HG03565 (cell line): ENCODE data around the gene E2F3.

ENCODE experiments used
- ATAC-seq: cut with Tn5 transposase; IDR thresholded peaks from one replicate; pipeline ENCODE4 v1.9.1; 2021; ENCODE audit warnings: mild to moderate bottlenecking, moderate library complexity; ENCODE audit not compliant: unreplicated experiment

E2F3 gene

DNA sequence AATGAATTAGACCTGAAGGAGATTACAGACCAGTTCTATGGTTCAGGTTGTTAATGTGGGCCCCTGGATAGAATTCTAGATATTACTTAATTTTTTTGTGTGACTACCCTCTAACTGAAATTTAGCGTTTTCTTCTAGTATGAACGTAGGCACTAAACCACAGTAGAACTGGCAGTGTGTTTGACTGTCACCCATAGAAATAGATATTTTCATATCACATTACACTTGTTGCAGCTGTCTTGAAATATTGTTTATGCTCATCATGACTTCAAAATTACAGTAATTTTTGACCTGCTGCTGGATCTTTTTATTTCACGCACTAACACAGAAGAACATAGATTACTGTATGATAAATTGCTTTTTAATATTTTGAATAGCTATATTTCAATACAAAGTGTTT lies 31.6 kb downstream of the E2F3 start:
- no peak for ATAC-seq

DNA sequence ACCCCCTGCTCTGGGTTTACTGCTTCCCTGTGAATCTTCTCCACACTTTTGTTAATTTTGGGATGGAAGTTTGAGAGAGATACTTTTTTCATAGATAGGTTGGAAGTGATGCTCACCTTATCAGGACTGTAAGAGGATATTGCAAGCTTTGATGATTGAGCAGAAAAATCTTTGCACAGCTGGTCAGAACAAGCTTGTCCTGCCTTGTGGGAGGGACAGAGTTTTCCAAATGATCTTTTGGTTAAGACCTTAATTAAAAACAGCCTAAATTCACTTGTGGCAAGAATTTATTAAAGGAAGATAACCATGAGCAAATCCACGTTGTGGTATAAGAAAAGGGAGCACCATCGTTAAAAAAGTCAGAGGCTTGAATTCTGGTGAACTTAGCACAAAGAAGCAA lies 32.2 kb downstream of the E2F3 start:
- no peak for ATAC-seq

DNA sequence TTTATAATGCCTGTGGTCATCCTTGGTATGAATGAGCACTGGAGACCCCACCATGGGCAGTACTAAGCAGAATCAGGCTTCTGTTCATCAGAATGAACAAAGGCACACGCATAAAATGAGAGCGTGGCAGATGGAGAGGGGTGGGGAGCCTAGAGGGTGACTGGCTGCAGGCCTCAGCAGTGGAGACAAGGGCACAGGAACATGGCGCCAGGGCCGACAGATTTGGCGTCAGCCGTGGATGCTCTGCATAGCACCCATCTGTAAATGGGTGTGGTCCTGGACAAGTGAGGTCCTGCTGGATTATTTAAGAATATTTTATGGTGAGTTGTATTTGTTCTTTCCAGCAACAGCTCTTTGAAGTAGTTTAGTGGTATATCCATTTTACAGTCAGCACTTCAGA lies 33.1 kb downstream of the E2F3 start:
- ATAC-seq: no peak

DNA sequence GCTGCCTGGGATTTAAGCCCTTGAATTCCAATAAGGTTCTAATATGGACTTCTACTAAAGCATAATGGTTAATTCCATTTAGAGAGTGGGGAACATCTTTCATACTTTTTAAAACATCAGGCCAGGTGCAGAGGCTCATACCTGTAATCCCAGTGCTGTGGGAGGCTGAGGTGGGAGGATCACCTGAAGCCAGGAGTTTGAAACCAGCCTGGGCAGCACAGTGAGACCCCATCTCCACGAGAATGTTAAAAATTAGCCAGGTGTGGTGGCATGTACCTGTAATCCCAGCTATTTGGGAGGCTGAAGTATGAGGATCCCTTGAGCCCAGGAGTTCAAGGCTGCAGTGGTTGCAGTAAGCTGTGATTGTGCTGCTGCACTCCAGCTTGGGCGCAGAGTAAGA lies 35.0 kb downstream of the E2F3 start:
- no peak for ATAC-seq

DNA sequence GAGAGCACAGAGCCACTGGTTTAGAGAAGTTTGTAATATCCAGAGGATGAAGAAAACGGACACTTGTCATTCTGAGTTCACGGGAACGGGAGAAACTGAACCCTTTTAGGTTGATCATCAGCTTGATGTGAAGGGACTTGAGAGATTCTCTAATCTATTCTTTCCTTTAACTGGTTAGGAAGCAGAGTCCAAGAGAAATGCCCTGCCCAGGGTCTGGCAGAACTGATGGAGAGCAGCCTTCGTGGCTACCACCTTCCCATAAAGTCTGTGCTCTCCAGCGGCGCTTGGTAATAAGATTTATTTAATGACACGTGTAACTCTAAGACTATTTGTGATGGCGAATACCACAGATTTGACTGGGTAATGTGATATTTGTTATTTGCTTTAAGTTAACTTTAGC lies 36.0 kb downstream of the E2F3 start:
- ATAC-seq: no peak

DNA sequence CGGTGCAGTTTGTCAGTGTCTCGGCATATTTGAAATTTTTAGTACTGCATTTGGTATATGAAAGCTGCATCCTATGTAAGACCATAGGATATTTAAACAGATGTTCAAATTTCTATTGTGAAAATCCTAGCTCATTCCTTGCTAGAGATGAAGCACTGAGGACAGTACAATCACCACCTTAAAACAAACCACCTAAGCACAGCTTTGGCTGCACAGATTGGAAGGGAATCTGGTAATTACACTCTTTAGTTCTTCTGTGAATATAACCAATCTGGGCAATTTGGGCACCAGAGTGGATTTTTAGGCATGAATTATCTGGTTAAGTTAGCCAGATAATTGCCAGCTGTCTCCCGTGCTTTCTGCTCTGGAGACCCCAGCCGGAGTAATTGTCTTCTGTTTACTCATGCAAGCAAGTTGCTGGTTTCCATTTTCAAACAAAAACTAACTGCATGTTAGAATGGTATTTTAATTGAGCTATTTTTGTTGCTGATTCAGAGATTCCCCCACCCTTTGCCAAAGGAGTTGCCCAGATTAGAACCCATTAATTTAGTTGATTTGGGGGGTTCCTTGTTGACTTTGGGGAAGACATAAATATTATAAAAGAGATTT lies 36.9 kb downstream of the E2F3 start:
- no peak for ATAC-seq

DNA sequence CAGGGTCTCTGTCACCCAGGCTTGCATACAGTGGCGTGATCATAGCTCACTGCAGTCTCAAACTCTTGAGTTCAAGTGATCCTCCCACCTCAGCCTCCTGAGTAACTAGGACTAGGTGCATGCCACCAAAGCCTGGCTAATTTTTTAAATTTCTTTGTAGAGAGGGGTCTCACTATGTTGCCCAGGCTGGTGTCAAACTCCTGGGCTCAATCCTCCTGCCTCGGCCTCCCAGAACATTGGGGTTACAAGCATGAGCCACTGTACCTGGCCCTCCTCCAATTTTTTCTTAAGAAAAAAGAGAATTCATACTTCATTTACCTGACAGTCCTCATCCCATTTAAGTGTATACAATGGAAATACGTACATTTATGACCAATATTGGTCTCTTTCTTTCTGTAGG lies 37.9 kb downstream of the E2F3 start:
- no peak for ATAC-seq

DNA sequence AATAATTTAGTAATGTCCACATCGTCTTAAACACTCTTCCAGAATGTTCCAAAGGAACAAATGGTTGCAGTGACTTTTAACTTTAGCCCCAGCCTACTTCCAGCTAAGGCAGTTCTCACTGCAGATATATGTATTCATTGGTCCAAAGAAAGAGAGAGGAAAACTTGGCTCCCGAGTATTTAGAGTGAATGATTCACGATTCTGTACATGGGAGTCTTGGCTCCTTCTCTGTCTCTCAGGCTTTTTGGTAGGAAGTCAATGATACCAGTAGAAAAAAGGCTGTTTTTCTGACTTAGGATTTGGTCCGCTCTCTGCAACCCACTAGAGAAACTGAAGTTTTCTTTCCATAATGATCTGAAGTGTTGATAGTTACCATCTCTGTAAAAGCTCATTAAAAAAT lies 38.6 kb downstream of the E2F3 start:
- no peak for ATAC-seq

DNA sequence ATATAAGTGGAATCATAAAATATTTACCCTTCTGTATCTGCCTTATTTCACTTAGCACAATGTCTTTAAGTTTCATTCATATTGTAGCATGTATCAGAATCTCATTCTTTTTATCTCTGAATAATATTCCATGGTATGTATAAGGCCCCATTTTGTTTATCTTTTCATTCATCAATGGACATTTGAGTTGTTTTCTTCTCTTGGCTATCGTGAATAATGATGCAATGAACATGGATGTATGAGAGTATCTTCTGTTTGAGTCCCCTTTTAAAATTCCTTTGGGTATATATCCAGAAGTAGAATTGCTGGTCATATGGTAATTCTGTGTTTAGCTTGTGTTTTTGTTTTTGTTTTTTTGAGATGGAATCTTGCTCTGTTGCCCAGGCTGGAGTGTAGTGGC lies 39.6 kb downstream of the E2F3 start:
- no peak for ATAC-seq

DNA sequence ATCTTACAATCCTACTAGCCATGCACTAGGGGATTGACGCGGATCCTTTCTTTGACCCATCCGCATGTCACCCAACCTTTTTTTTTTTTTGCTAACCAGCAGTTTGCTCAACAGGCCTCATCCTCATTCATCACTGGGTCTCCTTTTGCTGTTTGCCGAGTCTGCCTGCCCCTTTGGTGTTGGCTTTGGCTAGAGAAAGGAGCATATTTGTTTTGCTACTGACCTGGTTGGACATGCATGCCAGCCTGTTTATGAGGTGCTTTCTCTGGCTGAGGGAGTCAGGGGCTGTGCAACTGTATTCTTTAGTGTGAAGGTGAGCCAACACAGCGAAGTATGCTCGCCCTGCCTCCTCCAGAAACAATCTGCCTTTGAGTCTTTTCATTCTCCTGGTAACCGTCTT lies 40.2 kb downstream of the E2F3 start:
- no peak for ATAC-seq

DNA sequence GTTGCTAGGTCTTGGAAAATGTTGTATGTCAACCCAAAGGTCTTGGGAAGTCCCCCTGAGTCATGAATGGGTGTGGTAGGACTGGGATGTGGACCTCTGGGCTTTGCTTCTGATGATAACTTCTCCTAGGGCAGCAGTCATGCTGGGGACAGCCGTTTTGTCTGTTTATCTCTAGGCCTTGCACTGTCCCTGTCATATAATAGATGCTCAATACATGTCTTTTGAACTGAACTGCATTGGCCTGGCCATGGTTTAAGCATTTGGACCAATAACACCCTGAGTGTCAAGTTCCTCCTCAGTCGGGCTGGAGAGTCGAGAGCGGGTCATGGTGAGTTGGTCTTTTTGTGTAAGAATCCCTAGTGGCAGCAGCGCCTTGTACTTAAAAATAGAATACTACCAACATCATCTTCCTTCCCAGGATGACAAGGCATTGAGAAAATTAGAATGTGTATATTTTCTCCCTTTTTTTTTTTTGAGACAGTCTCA lies 43.1 kb downstream of the E2F3 start:
- ATAC-seq: no peak

DNA sequence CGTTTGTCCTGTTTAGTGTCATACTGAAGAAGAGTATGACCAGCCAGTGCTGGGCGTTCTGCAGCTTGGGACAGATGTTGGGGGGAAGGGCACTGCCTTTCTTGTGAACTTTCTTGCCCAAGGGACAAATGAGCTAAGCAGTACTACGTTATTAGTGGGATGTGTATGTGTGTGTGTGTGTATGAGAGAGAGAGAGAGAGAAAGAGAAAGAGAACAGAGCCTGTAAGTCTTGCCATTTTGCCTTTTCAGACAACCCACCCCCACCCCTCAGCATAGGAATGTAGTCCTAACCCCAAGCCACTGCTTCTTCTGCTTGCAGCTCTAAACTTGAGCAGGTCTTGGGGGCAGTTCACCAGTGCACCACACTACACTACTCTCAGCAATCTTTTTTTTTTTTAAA lies 45.5 kb downstream of the E2F3 start:
- ATAC-seq: no peak

DNA sequence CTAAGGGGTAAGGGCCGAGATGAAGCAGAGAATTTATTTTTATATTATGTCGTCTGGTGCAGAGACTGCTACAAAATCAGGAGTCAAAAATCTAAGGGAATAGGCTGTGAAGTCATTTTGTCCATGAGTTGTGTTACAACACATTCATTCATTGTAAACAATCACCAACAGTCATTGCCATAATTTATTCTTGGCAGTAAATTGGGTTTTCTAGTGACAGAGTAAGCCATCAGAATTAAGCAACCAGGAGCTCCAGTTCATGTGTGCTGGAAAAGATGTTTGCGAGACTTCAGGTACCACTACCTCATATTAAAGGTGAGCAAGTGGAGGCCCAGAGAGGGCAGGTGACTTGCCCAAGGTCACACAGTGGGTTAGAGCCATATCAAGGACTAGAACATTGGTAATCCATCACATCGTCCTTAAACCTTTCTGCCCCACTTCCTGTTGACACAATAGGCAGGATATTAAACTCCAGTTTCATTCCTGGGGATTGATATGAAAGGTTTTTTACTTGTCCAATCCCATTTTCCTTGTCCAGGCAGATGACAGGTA lies 46.0 kb downstream of the E2F3 start:
- no peak for ATAC-seq

DNA sequence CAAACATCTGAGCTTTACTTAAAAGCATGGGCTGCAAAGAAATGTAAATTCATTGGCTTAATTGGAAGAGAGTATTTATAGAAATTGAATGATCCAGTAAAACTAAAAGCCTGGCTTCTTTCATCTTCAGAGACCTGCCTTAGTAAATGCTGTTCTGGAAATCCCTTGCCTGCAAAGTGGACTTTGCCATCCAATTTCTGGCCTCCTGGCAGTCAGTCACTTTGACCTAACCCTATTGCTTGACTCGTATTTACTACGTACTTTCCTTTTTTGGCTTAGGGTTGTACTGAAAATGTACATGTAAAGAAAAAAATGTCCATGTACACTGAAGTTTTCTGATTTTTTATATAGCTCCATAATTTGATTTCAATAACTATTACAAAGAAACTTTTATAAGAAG lies 47.1 kb downstream of the E2F3 start:
- no peak for ATAC-seq

DNA sequence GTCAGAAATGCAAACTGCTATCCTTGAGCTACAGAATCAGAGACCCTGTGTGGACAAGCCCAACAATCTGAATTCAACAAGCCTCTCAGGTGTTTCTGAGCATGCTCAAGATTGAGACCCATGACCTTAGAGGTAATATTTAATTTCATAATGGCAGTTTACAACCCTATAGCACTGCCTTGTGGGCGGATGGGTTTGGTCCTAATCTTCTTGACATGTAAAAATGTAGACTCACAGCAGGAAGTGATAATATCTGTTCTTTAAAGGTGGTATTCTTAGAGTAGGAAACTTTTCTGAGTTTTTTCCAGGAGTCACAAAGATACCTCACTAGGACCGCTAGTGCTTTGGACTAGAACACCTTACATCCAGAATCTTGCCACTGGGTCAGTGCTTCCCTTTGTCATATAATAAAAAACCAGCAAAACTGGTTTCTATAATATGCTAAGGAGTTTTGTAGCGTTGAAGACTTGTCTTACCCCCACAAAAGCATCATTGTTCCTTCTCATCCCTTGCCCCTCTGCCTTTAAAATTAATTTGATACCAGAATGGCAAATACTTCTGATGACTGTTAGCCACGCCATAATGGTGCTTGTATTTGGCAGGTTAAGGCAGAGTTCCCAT lies 52.6 kb downstream of the E2F3 start:
- ATAC-seq: no peak

DNA sequence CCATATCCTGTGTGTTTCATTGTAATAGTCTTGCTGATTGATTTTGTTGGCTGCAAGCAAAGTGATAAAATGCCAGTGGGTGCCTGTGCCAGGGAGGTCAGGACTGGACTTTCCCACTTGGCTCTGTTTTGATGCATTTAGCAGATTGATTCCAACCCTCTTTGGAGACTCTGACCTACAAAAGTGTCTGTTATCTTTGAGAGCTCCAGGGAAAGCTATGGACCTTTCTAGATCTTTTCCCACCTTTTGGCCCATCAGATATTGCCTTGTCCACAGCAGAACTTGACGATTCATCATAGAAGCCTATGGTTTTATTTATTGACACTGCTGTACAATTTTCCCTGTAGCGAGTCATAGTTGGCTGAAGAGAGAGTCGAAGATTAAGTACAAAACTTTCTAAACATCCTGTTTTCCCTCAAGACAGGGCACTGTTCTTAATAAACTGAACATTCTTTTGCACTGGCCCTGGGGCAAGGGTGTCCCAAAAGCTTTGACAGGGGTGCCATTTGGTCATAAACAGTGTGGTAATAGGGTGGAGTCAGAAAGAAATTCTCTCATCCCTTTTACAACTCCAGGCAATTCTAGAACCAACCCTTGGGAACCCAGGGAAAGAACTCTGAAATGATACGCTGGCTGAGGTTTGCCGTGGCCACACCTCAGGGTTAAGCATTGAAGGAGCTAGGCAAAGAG lies 53.7 kb downstream of the E2F3 start:
- ATAC-seq: no peak

DNA sequence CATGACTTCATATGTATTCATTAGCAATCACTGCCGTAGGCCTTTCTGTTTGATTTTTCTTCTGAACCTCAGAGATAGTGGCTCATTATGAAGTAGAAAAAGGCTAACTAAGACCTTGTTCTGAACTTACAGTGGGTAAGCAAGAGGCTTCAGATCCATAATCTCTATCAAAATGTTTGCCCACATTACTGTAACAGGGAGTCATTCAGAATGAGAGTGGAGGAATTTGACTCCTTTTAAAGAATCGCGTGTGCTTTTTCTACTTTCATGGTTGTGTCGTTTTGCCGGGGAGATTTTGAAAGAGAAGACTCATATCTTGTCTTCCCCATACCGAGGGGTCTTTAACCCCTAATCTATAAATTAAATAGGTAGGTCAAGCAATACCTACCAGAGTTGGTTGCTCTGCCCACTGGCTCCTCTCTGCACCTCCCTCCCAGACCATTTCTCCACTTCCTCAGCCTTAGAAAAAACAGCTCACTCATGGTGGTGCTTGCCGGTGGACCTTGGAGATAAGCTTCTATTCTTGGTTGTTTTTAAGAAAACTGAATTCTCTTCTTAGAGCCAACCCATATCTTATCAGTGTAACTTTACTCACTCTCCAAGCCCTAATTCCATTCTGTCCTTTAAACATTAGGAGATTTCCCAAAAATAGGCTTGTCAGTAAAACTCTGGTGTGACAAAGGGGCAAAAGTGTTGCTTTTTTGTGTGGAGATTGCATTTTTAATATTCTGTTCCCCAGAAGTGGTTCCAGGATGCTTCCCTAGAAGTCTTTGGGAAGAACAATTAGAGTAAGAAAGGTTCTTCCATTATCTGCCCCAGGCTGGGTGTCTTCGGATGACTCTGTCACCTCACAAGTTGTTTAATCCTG lies 56.6 kb downstream of the E2F3 start:
- no peak for ATAC-seq

DNA sequence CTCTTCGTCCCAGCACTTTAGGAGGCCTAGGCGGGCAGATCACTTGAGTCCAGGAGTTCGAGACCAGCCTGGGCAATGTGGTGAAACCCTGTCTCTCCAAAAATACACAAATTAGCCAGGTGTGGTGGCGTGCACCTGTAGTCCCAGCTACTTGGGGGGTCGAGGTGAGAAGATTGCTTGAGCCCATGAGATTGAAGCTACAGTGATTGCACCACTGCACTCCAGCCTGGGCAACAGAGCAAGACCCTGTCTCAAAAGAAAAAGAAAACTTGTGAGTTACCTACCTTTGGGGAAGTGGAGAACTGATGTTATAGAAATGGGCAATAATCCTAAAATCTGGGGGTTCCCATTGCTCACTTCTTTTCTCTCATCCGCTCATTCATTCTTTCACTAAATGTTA lies 58.0 kb downstream of the E2F3 start:
- ATAC-seq: no peak

DNA sequence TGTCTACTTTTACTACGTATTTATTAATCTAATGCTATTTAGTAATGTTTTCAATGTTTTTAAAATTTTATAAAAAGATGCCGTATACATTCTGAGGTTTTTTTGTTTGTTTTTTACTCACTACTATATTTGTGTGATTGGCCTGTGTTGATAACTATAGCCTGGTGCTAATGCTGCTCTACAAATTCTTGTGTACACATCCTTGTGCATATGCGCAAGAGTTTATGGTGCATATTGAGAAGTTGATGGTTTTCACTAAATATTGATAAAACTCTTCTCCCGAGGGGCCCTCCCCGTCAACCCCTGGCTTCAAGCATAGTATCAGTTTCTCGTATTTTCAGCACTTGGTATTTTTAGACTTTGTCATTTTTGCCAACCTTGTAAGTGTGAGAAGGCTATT lies 59.9 kb downstream of the E2F3 start:
- no peak for ATAC-seq

DNA sequence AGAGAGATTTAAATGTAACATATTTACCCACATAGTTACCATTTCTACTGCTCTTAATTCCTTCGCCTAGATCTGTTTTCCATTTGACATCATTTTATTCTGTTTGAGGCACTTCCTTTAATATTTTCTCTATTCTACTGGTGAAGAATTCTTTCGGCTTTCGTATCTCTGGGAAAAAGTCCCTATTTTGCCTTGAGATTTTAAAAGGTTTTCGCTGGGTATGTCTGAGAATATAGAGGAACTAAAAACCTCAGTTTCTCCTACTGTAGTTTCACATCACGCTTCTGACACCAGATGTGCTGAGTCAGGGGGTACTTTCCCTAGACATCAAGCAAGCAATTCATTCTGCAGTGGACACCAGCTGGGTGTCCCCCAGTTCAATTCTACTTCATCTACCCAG lies 61.7 kb downstream of the E2F3 start:
- ATAC-seq: peak; percentile 63

DNA sequence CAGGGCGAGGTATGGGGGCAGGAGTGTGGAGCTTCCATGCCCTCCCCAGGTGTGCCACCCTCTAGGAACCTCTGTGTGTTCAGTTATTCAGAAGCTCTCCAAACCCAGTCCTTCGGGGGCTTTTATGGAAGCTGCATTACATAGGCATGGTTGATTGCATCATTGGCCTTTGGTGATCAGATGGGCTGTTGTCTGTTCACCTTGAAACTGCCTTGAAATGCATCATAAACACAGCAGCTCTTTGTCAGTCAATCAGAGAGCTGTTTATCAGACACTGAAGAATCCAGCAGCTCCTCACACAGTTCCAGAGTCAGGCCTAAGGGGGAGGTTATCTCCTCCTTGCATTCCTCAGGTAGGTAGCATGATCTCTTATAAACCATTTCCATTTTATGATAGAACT lies 62.4 kb downstream of the E2F3 start:
- ATAC-seq: no peak
